Central memory CD8-positive, alpha-beta T cell (primary cell): ENCODE results near the gene TGM1.
"Not testable (repeated sequence)": the region's sequence is repeated elsewhere in the genome, so short reads cannot be mapped to it uniquely, and the experiment has no call there.

Experiments
- ATAC-seq: fragments of 150-1000 bp; cut with Tn5 transposase; replicated peaks from 2 replicates; pipeline ENCODE4 v1.10.0; 2022; ENCODE audit warnings: mild to moderate bottlenecking, moderate FRiP score, moderate number of reproducible peaks; ENCODE audit not compliant: poor library complexity, severe bottlenecking; ENCODE audit errors: extremely low read depth
- DNase-seq, 2 donors: peaks; one replicate each; pipeline ENCODE4 v3.0.0; 2021; ENCODE audit warnings: low spot score in 2 of 2
- H3K27ac Mint-ChIP-seq: one replicate; pipeline ENCODE4 v1.8.0; 2022; ENCODE audit warnings: low read depth, mild to moderate bottlenecking, moderate library complexity, mixed read lengths
- H3K27me3 Mint-ChIP-seq: one replicate; pipeline ENCODE4 v1.8.0; 2022; ENCODE audit warnings: mixed read lengths
- H3K36me3 Mint-ChIP-seq: one replicate; pipeline ENCODE4 v1.8.0; 2022; ENCODE audit warnings: mild to moderate bottlenecking, moderate library complexity, mixed read lengths; ENCODE audit not compliant: insufficient read depth
- H3K4me1 Mint-ChIP-seq: one replicate; pipeline ENCODE4 v1.8.0; 2022; ENCODE audit warnings: mixed read lengths
- H3K4me3 Mint-ChIP-seq: one replicate; pipeline ENCODE4 v1.8.0; 2022; ENCODE audit warnings: mild to moderate bottlenecking, moderate library complexity, mixed read lengths
- H3K9me3 Mint-ChIP-seq: one replicate; pipeline ENCODE4 v1.8.0; 2022; ENCODE audit warnings: mixed read lengths

Gene TGM1

GRCh38 chr14:24222987-24223386, 40.0 kb downstream of the TGM1 start:
- Mint-ChIP-seq H3K4me1 (peaks cover 21% of the 10 kb centered on the region), H3K36me3 (peaks cover 17% of the 10 kb centered on the region)
- not testable (repeated sequence) for H3K4me3 Mint-ChIP-seq, H3K27me3 Mint-ChIP-seq, DNase-seq, H3K9me3 Mint-ChIP-seq, ATAC-seq, H3K27ac Mint-ChIP-seq

- H3K4me1 Mint-ChIP-seq: peaks cover 29% of the 10 kb centered on the region
- no peak overlapping the region for H3K4me3 Mint-ChIP-seq
- H3K27ac Mint-ChIP-seq: no peak overlapping the region
- ATAC-seq: no peak
- no peaks in the 10 kb centered on the region for H3K9me3 Mint-ChIP-seq
- H3K27me3 Mint-ChIP-seq: no peaks in the 10 kb centered on the region
- peaks cover 19% of the 10 kb centered on the region for H3K36me3 Mint-ChIP-seq
- DNase-seq: no peak
Measured at GRCh38 chr14:24219521-24219920, 43.5 kb downstream of the TGM1 start.

GRCh38 chr14:24219080-24219479, 43.9 kb downstream of the TGM1 start:
- Mint-ChIP-seq H3K27me3 (no peaks in the 10 kb centered on the region), H3K4me1 (peaks cover 31% of the 10 kb centered on the region), H3K4me3 (no peak overlapping the region), H3K9me3 (no peaks in the 10 kb centered on the region), H3K27ac (no peak overlapping the region), H3K36me3 (peaks cover 19% of the 10 kb centered on the region)
- no peak for DNase-seq
- ATAC-seq: no peak

- H3K36me3 Mint-ChIP-seq: peaks cover 36% of the 10 kb centered on the region
- H3K27me3 Mint-ChIP-seq, H3K9me3 Mint-ChIP-seq, DNase-seq, H3K4me3 Mint-ChIP-seq, ATAC-seq: not testable (repeated sequence)
- peaks cover 50% of the 10 kb centered on the region for H3K4me1 Mint-ChIP-seq
- peak overlapping the region; percentile 96 for H3K27ac Mint-ChIP-seq
Measured at GRCh38 chr14:24216876-24217275, 46.1 kb downstream of the TGM1 start.

- Mint-ChIP-seq H3K27me3 (no peaks in the 10 kb centered on the region), H3K9me3 (no peaks in the 10 kb centered on the region), H3K4me3 (peak overlapping the region; percentile 88), H3K4me1 (peaks cover 55% of the 10 kb centered on the region), H3K27ac (peak overlapping the region; percentile 96), H3K36me3 (peaks cover 40% of the 10 kb centered on the region)
- ATAC-seq (no peak), DNase-seq (no peak)
Measured at GRCh38 chr14:24216345-24216699, 46.7 kb downstream of the TGM1 start.

GRCh38 chr14:24215495-24216344, 47.3 kb downstream of the TGM1 start, which contains the start of gene MDP1:
Gene MDP1 (minus strand): TSS chr14:24216066. CDS start chr14:24215955, 111 bp downstream.
- Mint-ChIP-seq H3K4me3 (peak within 1 kb of the TSS; percentile 88), H3K27me3 (no peaks in the 10 kb centered on the region), H3K36me3 (peaks cover 40% of the 10 kb centered on the region), H3K4me1 (peaks cover 58% of the 10 kb centered on the region), H3K27ac (peak within 1 kb of the TSS; percentile 96), H3K9me3 (no peaks in the 10 kb centered on the region)
- DNase-seq (peak; percentile 72 to 84), ATAC-seq (peak; percentile 70)

GRCh38 chr14:24213866-24214662, 48.9 kb downstream of the TGM1 start:
- H3K9me3 Mint-ChIP-seq: no peaks in the 10 kb centered on the region
- H3K4me3 Mint-ChIP-seq: peak overlapping the region; percentile 88
- DNase-seq: no peak
- peaks cover 44% of the 10 kb centered on the region for H3K36me3 Mint-ChIP-seq
- peaks cover 59% of the 10 kb centered on the region for H3K4me1 Mint-ChIP-seq
- no peaks in the 10 kb centered on the region for H3K27me3 Mint-ChIP-seq
- H3K27ac Mint-ChIP-seq: peak overlapping the region; percentile 96
- no peak for ATAC-seq

GRCh38 chr14:24212924-24213865, 49.8 kb downstream of the TGM1 start, which contains the start of gene CHMP4A:
Gene CHMP4A (minus strand): TSS chr14:24213488. CDS start chr14:24213439, 49 bp downstream.
- Mint-ChIP-seq H3K4me1 (peaks cover 58% of the 10 kb centered on the region), H3K4me3 (peak within 1 kb of the TSS; percentile 88), H3K27me3 (no peaks in the 10 kb centered on the region), H3K36me3 (peaks cover 46% of the 10 kb centered on the region), H3K27ac (peak within 1 kb of the TSS; percentile 96), H3K9me3 (no peaks in the 10 kb centered on the region)
- ATAC-seq: peak; percentile 75
- DNase-seq: peak; percentile 88 to 96

GRCh38 chr14:24211311-24211710, 51.7 kb downstream of the TGM1 start:
- no peak for DNase-seq
- Mint-ChIP-seq H3K27me3 (no peaks in the 10 kb centered on the region), H3K36me3 (peaks cover 54% of the 10 kb centered on the region), H3K4me3 (peak overlapping the region; percentile 36), H3K9me3 (no peaks in the 10 kb centered on the region), H3K27ac (peak overlapping the region; percentile 96), H3K4me1 (peaks cover 64% of the 10 kb centered on the region)
- no peak for ATAC-seq

GRCh38 chr14:24207625-24208024, 55.4 kb downstream of the TGM1 start:
- H3K9me3 Mint-ChIP-seq: no peaks in the 10 kb centered on the region
- no peaks in the 10 kb centered on the region for H3K27me3 Mint-ChIP-seq
- peaks cover 34% of the 10 kb centered on the region for H3K36me3 Mint-ChIP-seq
- DNase-seq (no peak), ATAC-seq (no peak)
- peaks cover 52% of the 10 kb centered on the region for H3K4me1 Mint-ChIP-seq
- peak overlapping the region; percentile 99 for H3K27ac Mint-ChIP-seq
- peak overlapping the region; percentile 48 for H3K4me3 Mint-ChIP-seq

GRCh38 chr14:24207104-24207551, 55.8 kb downstream of the TGM1 start:
- peak overlapping the region; percentile 99 for H3K27ac Mint-ChIP-seq
- peak overlapping the region; percentile 48 for H3K4me3 Mint-ChIP-seq
- no peaks in the 10 kb centered on the region for H3K27me3 Mint-ChIP-seq
- H3K36me3 Mint-ChIP-seq: peaks cover 33% of the 10 kb centered on the region
- H3K9me3 Mint-ChIP-seq: no peaks in the 10 kb centered on the region
- peaks cover 47% of the 10 kb centered on the region for H3K4me1 Mint-ChIP-seq
- DNase-seq (peak in 1 of 2 donors; percentile 32), ATAC-seq (peak; percentile 86)
